ENCODE results near the gene LAMA4. TPM values are rescaled to one million over a fixed set of nuclear protein-coding genes. Genes with fewer than 3 reads are reported as not detected.

The LAMA4 gene
- total RNA-seq, 2 experiments from 2014 or later, result not detected

DNA sequence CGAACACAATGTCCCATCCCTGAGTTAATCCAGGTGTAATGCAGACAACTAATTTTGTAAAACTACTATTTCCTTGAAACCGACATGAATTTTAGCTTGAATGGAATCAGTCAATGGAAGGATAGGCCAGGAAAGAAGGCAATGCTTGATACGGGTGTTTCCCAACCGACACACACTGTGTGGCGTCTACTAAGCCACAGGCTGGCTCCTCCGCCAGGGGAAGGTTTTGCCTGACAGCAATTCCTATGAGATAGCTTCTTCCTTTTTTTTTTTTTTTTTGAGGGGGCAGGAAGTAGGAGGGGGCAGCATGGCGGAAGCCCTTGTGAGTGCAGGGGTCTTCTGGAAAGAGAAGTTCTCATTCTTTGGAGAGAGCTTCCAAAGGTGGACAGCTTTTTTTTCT lies 12.0 kb upstream of the LAMA4 start:
- DNase-seq, result no peak
- no peak overlapping the region for H3K4me3 Mint-ChIP-seq
- no peak for ATAC-seq (ENCODE audit: low read depth)
- H3K4me1 Mint-ChIP-seq, result no peaks in the 10 kb centered on the region
- H3K36me3 Mint-ChIP-seq, result no peaks in the 10 kb centered on the region
- no peaks in the 10 kb centered on the region for H3K9me3 Mint-ChIP-seq
- H3K27ac Mint-ChIP-seq, result no peak overlapping the region
- POLR2A ChIA-PET, result no interaction called here
- H3K27me3 Mint-ChIP-seq, result peaks cover 34% of the 10 kb centered on the region

GRCh38 chr6:112259337-112259675 lies 4.9 kb upstream of the LAMA4 start:
- Mint-ChIP-seq H3K27me3 (peaks cover 47% of the 10 kb centered on the region), H3K27ac (no peak overlapping the region), H3K9me3 (no peaks in the 10 kb centered on the region), H3K4me1 (peaks cover 3% of the 10 kb centered on the region), H3K4me3 (no peak overlapping the region), H3K36me3 (no peaks in the 10 kb centered on the region)
- ATAC-seq (ENCODE audit: low read depth) (no peak), DNase-seq (no peak)
- POLR2A ChIA-PET, result no interaction called here

- Mint-ChIP-seq H3K4me1 (peaks cover 7% of the 10 kb centered on the region), H3K36me3 (no peaks in the 10 kb centered on the region), H3K27ac (no peak overlapping the region), H3K27me3 (peaks cover 49% of the 10 kb centered on the region), H3K4me3 (no peak overlapping the region), H3K9me3 (no peaks in the 10 kb centered on the region)
- POLR2A ChIA-PET, result no interaction called here
- DNase-seq (no peak), ATAC-seq (ENCODE audit: low read depth) (no peak)
Observed at GRCh38 chr6:112258642-112259336, 4.4 kb upstream of the LAMA4 start.

DNA sequence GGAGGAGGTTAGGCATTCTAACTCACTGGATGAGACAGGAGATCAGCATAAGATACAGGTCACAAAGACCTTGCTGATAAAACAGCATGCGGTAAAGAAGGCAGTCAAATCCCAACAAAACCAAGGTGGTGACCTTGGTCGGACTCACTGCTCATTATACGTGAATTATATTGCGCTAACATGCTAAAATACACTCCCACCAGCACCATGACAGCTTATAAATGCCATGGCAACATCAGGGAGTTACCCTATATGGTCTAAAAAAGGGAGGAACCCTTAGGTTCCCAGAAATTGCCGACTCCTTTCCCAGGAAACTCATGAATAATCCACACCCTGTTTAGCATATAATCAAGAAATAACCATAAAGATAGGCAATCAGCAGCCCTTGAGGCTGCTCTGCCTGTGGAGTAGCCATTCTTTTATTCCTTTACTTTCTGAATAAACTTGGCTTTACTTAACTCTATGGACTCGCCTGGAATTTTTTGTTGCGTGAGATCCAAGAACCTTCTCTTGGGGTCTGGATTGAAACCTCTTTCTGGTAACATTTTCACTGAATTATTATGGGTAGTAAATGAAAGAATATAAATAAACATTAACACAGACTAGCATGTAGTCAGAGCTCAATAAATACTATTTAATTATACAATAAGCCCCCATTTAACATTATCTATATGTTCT lies 3.0 kb upstream of the LAMA4 start:
- no peak for DNase-seq
- Mint-ChIP-seq H3K4me3 (no peak overlapping the region), H3K27ac (no peak overlapping the region), H3K9me3 (no peaks in the 10 kb centered on the region), H3K4me1 (peaks cover 14% of the 10 kb centered on the region), H3K36me3 (no peaks in the 10 kb centered on the region), H3K27me3 (peaks cover 54% of the 10 kb centered on the region)
- POLR2A ChIA-PET, result no interaction called here
- no peak for ATAC-seq (ENCODE audit: low read depth)

DNA sequence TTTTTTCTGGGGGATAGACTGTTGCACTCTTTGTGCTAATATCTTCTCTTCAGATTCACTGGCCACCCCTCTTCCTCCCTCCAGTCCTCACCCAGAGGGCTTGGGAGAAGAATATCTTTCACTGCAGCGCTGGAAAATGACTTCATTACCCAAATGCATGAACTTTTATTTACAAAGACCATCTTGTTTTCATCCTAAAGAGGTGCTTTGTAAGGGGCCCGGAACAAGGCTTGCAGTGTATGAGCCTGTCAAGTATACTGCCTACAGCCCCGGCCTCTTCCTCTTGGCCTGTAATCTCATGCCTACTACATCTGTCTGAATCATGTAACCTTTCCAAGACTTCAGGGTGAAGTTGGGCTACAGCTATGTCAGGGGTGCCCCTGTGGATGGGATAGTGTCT lies 554 bp upstream of the LAMA4 start:
- ATAC-seq (ENCODE audit: low read depth) (no peak), DNase-seq (no peak)
- Mint-ChIP-seq H3K36me3 (no peaks in the 10 kb centered on the region), H3K27ac (no peak overlapping the region), H3K27me3 (peaks cover 69% of the 10 kb centered on the region), H3K4me1 (peaks cover 14% of the 10 kb centered on the region), H3K9me3 (no peaks in the 10 kb centered on the region), H3K4me3 (peak overlapping the region; percentile 73)
- POLR2A ChIA-PET, result no interaction called here

- Mint-ChIP-seq H3K36me3 (no peaks in the 10 kb centered on the region), H3K4me3 (peak overlapping the region; percentile 73), H3K4me1 (peaks cover 14% of the 10 kb centered on the region), H3K27ac (no peak overlapping the region), H3K9me3 (no peaks in the 10 kb centered on the region), H3K27me3 (peaks cover 75% of the 10 kb centered on the region)
- DNase-seq (no peak), ATAC-seq (ENCODE audit: low read depth) (peak; percentile 31)
- POLR2A ChIA-PET, result interaction anchor here (0.7 kb wide), 1 partner anchor 1086 kb away, joined by 3 read pairs; no protein-coding TSS in a partner anchor
Observed at GRCh38 chr6:112253498-112253840, 898 bp downstream of the LAMA4 start.

GRCh38 chr6:112252571-112253497 lies 1.5 kb downstream of the LAMA4 start:
- H3K27ac Mint-ChIP-seq, result no peak overlapping the region
- H3K4me1 Mint-ChIP-seq, result peaks cover 14% of the 10 kb centered on the region
- peak overlapping the region; percentile 73 for H3K4me3 Mint-ChIP-seq
- no peak for ATAC-seq (ENCODE audit: low read depth)
- DNase-seq, result no peak
- peaks cover 74% of the 10 kb centered on the region for H3K27me3 Mint-ChIP-seq
- POLR2A ChIA-PET, result no interaction called here
- H3K36me3 Mint-ChIP-seq, result no peaks in the 10 kb centered on the region
- H3K9me3 Mint-ChIP-seq, result no peaks in the 10 kb centered on the region

GRCh38 chr6:112251171-112251875 lies 3.0 kb downstream of the LAMA4 start:
- Mint-ChIP-seq H3K9me3 (no peaks in the 10 kb centered on the region), H3K4me3 (no peak overlapping the region), H3K27me3 (peaks cover 78% of the 10 kb centered on the region), H3K36me3 (no peaks in the 10 kb centered on the region), H3K27ac (no peak overlapping the region), H3K4me1 (peaks cover 14% of the 10 kb centered on the region)
- ATAC-seq (ENCODE audit: low read depth) (no peak), DNase-seq (no peak)
- POLR2A ChIA-PET, result no interaction called here

GRCh38 chr6:112249489-112249888 lies 4.9 kb downstream of the LAMA4 start:
- Mint-ChIP-seq H3K4me1 (peaks cover 15% of the 10 kb centered on the region), H3K9me3 (no peaks in the 10 kb centered on the region), H3K4me3 (no peak overlapping the region), H3K27me3 (peaks cover 73% of the 10 kb centered on the region), H3K27ac (no peak overlapping the region), H3K36me3 (no peaks in the 10 kb centered on the region)
- DNase-seq (no peak), ATAC-seq (ENCODE audit: low read depth) (no peak)
- POLR2A ChIA-PET, result no interaction called here

DNA sequence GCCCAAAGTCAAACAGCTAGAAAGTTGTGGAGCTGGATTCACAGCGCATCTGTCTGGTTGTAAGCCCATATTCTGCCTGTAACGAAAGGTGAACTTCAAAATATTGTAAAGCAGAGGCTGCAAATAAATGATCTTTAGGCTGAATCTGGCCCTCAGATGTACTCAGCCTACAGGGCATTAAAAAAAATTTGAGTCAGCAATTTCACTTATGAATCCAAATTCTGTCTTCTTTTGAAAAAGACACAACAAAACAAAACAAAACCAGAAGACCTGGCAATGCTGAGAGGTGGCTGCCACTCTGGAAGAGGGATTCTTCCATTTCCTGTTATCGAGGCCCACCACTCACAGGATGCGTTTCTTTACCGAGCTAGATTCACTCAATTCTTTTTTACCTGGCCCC lies 7.1 kb downstream of the LAMA4 start:
- H3K4me1 Mint-ChIP-seq, result peaks cover 9% of the 10 kb centered on the region
- no peak overlapping the region for H3K4me3 Mint-ChIP-seq
- no peak for DNase-seq
- H3K9me3 Mint-ChIP-seq, result no peaks in the 10 kb centered on the region
- H3K36me3 Mint-ChIP-seq, result no peaks in the 10 kb centered on the region
- POLR2A ChIA-PET, result no interaction called here
- no peak overlapping the region for H3K27ac Mint-ChIP-seq
- peaks cover 60% of the 10 kb centered on the region for H3K27me3 Mint-ChIP-seq
- ATAC-seq (ENCODE audit: low read depth), result no peak

- Mint-ChIP-seq H3K27ac (no peak overlapping the region), H3K4me3 (no peak overlapping the region), H3K36me3 (no peaks in the 10 kb centered on the region), H3K4me1 (peaks cover 14% of the 10 kb centered on the region), H3K9me3 (no peaks in the 10 kb centered on the region), H3K27me3 (peaks cover 47% of the 10 kb centered on the region)
- DNase-seq, result no peak
- POLR2A ChIA-PET, result no interaction called here
- ATAC-seq (ENCODE audit: low read depth), result no peak
Observed at GRCh38 chr6:112245511-112246203, 8.7 kb downstream of the LAMA4 start.

DNA sequence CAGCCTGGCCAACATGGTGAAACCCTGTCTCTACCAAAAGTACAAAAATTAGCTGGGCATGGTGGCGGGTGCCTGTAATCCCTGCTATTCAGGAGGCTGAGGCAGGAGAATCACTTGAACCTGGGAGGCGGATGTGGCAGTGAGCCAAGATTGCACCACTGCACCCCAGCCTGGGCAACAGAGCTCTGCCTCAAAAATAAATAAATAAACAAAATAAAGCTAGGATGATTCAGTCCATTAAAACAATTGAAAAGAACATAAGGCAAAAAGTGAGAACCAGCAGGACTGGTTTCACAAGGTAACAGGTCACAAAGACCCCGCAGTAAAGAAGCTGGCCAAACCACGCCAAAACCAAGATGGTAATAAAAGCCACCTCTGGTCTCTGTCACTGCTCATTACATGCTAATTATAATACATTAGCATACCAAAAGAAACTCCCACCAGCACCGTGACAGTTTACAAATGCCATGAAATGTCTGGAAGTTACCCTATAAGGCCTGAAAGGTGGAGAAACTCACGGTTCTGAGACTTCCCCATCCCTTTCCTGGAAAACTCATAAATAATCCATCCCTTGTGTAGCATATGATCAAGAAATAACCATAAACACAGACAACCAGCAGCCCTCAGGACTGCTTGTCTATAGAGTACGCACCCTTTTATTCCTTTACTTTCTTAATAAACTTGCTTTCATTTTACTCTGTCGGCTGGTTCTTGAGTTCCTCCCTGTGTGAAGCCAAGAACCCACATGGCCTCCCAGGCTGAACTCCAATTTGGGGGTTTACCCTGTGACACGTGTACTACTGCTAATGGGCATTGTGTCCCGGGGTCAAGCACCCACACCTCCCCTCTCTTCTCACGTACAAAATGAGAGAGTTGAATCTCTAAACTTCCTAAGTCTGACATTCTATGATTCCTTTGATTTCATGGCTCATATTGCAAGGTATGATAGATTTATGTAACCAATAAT lies 10.2 kb downstream of the LAMA4 start:
- DNase-seq (no peak), ATAC-seq (ENCODE audit: low read depth) (no peak)
- Mint-ChIP-seq H3K4me1 (peaks cover 14% of the 10 kb centered on the region), H3K27ac (no peak overlapping the region), H3K27me3 (peaks cover 43% of the 10 kb centered on the region), H3K36me3 (no peaks in the 10 kb centered on the region), H3K9me3 (no peaks in the 10 kb centered on the region), H3K4me3 (no peak overlapping the region)
- POLR2A ChIA-PET, result no interaction called here

Data from activated naive CD8-positive, alpha-beta T cell treated with anti-CD3 and anti-CD28 coated beads, Interleukin-2, amount 10 ng/mL, durations not matched to agents 7 days and 5 days (primary cell).